GM19324 (cell line): ENCODE data around the gene PSMD11.
A peak's percentile ranks its signal among the peaks of the same experiment; 100 is the strongest.
"Not testable (repeated sequence)": the region's sequence is repeated elsewhere in the genome, so short reads cannot be mapped to it uniquely, and the experiment has no call there.

Experiments
- ATAC-seq: cut with Tn5 transposase; IDR thresholded peaks from one replicate; pipeline ENCODE4 v1.9.1; 2021; ENCODE audit warnings: mild to moderate bottlenecking, moderate library complexity; ENCODE audit not compliant: unreplicated experiment, low FRiP score

The PSMD11 gene

DNA sequence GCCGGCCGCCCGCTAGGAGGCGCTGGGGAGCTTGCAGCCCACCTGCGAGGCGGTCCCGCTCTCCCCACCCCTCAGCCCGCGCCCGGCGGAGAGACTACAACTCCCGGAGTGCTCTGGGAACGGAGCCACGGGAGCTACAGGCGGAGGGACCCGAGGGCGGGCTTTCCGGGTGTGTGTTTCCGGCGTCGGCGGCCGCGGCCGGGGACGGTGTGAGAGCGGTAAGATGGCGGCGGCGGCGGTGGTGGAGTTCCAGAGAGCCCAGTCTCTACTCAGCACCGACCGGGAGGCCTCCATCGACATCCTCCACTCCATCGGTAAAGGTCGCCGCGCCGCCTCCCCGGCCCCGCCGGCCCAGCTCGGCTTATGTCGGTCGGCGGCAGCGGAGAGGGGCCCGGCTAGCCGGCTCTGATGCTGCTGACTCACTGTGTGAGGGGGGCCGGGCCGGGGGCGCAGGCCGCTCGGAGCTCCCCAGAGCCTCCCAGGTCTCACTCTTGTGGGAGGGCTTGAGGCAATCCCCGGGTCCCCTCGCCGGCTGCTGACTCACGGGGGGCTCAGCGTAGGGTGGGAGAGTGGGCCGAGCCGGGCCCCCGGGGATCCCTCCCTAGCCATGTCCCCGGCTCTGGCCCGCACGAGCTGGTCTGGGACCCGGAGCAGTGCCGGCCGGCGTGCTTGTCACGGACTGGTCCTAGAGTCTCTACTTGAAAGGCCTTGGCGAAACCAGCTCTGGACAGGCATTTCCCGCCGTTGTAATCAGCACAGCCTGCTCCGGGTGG is at the start of gene PSMD11:
Gene PSMD11 (plus strand): TSS at position 210 of the 773 bp plus-strand sequence. CDS start 14 bp downstream, at position 224.
- ATAC-seq: peak; percentile 94

DNA sequence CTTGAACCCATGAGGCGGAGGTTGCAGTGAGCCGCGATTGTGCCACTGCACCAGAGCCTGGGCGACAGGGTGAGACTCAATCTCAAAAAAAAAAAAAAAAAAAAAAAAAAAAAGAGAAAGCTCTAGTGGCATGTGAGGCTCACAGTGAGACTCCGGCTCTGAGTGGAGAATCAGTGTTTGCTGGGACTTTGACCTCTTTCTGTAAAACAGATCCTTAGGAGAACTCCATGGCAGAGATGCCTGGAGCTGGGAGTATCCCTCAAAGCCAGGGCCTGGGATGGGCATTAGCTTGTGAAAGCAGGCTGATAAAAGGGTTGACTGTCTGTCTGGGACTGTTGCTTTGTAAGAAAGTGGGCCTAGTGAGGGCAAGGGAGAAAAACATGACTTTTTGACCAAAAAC is 48.0 kb upstream of the PSMD11 start:
- ATAC-seq: no peak

DNA sequence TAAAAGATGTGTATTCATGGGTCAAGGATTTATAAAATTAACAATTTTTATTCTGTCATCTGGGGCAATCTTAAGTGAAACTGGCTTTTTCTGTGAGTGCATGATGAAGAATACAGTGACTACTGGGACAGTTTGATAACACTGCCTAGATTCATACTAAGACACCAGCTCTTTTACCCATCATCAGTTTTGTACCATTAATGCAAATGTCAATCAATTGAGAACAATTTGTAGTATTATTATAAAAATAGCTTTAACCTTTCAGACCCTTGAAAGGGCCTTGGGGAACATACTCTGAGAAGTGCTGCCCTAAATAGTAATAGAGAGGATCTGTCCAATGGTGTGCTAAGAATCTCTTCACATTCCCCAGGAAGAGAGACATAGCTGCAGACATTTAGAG is 45.4 kb upstream of the PSMD11 start:
- no peak for ATAC-seq

DNA sequence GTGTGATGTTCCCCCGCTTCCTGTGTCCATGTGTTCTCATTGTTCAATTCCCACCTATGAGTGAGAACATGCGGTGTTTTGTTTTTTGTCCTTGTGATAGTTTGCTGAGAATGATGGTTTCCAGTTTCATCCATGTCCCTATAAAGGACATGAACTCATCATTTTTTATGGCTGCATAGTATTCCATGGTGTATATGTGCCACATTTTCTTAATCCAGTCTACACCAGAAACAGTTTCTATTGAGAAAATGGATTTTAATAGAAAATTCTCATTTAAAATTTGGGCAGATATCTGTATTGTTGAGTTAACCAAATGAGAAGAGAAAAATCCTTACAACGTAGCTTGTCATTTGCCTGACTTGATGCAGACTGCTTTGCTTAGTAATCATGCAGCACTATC is 34.2 kb upstream of the PSMD11 start:
- not testable (repeated sequence) for ATAC-seq

DNA sequence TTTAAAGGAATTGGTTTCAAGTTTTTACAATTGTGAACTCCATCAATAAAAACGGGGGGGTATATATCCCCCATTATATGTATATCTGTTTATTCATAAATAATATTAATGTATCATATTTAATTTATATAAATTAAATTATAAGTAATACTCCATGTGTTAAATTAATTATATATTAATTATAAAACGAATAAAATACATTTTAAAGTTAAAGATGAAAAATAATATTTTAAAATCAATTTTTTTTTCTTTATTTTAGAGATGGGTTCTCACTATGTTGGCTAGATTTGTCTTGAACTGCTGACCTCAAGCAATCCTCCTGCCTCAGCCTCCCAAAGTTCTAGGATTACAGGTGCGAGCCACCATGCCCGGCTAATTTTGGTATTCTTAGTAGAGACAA is 17.4 kb upstream of the PSMD11 start:
- ATAC-seq: no peak

DNA sequence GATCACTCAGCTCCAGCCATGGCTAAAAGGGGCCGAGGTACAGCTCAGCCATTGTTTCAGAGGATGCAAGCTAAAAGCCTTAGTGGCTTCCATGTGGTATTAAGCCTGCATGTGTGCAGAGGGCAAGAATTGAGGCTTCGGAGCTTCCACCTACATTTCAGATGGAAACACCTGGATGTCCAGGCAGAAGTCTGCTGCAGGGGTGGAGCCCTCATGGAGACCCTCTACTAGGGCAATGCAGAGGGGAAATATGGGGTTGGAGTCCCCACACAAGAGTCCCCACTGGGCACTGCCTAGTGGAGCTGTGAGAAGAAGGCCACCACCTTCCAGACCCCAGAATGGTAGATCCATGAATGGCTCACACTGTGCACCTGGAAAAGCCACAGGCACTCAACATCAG is 14.7 kb upstream of the PSMD11 start:
- ATAC-seq: no peak

DNA sequence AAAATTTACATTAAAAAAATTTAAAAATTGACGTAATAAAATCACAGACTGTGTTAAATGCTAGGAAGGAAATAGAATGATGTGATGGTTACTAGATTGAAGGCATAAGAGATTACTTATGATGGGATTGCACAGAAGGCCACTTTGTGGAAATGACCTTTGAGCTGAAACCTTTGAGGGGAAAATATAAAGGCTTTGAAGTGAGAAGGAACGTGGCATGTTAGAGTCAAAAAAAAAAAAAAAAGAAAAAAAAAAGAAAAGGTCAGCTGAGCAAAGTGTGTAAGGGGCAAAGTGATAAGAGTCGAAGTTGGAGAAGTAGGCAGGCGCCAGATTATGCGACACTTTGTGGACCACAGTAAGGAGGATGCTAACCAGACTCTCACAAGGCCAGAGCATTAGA is 3.6 kb upstream of the PSMD11 start:
- ATAC-seq: no peak

DNA sequence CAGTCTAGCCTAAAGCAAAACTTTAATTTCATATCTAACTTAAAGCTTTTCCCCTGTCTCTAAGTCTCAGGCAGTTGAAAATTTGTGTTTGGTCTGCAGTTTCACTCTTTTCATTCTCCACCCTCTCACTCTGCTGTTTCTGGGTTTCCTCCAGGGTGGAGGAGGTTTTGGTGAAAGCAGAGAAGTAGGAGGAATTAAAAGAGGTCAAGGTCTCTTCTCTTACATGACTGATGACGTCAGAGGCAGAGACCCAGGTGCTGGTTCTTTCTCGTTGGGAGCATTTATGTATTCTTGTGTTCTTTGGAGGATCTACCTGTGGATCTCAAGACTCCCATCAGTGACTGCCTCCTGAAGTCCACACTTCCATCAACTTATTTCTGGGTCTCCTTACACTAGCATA is 2.4 kb upstream of the PSMD11 start:
- ATAC-seq: no peak

DNA sequence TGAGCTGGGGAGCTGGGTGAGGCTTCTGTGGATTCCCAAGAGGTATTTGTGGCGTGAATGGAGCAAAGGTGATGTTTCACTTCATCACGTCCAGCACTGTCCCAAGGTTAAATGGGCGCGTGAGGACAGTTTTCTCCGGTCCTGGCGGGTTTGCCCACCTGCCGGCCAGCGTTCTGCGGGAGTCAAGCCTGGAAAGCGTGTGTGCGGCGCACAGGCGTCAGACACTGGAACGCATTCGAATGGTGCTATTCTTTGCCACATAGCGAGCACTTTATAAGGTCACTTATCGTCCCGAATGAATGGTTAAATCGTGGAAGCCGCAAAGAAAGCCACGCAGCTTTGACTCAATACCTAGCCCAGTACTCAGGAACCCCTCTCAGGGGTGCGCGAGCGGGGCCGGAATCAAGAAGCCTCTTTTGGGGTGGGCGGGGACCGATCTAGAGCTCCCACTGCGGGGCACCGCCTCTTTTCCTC is 446 bp upstream of the PSMD11 start:
- ATAC-seq: no peak

DNA sequence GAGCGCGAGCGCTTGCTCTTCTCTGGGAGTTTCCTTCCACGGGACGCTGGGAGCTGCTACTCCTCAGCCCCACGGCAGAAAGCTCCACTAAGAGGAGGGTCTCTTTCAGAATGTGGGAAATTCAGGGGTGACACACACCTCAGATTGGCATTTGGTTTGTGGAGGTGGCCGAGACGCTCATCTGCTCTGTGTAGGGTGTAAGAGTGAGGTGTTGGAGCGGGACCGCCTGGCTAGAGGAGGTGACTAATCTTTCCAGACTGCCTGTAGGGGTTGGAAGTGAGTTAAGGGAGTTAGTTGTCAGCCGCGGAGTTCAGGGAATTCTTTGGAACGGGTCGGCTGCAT is 735 bp downstream of the PSMD11 start:
- ATAC-seq: peak; percentile 5

DNA sequence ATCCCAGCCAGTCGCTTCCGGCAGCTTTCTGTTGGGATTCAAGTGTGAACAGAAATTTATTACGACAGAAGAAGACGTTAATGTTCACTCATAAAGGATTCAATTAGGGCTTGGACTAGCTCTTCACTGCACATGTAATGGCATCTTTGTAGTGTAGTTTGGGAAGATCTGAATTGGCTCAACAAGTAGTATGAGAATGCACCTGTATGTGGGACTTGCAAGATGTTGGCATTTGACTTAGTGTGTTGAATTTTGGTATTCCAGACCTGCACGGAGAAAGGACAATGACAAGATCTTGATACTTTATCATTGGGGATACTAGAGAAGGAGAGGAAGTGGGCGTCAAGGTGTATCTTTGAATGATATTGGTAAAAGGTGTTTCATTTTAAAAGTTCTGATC is 1.2 kb downstream of the PSMD11 start:
- no peak for ATAC-seq

DNA sequence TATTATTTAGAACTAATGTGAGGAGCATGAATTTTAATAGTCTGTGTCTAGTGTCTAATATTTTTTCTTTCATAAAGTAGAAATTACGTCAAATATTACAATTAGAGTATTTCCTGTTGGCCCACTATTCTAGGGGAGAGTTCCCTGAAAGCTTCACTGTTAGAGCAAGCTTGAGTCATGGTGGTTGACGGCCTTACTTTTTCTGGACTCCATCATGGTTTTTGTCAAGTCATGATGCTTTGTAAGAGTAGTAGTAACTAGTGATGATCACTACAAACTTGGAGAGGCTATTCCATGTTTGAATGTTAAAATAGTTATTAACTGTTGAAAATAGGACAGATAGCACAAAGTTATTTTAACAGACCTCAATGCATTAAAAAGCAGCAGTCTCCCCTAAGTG is 1.7 kb downstream of the PSMD11 start:
- ATAC-seq: no peak

DNA sequence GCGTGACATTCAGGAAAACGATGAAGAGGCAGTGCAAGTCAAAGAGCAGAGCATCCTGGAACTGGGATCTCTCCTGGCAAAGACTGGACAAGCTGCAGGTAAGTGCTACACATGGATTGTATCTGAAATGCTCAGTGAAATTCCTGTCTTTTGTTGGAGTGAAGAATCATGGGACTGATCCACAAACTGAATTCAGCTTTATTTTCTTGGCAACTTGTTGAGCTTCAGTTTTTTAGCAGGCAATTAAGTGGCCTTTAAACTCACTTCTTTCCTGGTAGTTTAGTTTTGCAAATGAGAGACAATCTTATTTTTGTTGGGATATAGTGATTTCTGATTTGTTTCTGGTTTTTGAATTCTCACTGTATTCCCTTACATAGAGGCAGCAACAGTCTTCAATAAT is 2.6 kb downstream of the PSMD11 start:
- no peak for ATAC-seq

DNA sequence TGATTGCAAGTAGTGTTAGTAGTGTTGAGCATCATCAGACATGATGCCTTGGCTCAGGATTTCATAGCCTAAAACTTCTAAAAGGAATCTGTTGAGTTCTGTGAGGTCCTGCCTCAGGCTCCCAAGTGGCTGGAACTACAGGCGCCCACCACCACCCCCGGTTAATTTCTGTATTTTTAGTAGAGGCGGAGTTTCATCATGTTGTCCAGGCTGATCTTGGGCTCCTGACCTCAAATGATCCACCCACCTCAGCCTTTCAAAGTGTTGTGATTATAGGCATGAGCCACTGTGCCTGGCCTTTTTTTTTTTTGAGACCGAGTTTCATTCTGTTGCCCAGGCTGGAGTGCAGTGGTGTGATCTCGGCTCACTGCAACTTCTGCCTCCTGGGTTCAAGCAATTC is 5.7 kb downstream of the PSMD11 start:
- no peak for ATAC-seq

DNA sequence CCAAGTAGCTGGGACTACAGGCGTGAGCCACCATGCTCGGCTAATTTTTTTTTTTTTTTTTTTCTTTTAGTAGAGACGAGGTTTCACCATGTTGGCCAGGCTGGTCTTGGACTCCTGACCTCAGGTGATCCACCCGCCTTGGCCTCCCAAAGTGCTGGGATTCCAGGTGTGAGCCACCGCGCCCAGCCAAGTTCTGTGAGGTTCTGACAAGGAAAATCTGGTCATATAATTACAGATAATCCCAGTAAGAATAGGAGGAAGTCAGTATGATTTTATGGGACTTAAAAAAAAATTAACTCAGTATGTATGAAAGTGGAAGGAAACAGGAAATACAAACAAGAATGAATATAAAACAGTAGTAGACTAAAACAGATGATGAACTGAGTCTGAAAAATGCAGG is 6.1 kb downstream of the PSMD11 start:
- ATAC-seq: not testable (repeated sequence)

DNA sequence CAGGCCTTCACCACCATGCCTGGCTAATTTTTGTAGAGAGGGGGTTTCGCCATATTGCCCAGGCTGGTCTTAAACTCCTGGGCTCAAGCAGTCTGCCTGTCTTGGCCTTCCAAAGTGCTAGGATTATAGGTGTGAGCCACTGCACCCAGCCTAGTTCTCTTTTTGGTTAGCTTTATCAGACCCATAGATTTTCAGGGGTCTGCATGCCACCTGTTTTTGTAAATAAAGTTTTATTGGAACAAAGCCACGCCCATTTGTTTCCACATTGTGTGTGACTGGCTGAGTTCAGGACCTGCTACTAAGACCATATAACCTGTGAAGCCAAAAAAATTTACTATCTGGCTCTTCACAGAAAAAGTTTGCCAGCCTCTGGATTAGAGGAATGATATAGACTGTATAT is 7.6 kb downstream of the PSMD11 start:
- no peak for ATAC-seq

DNA sequence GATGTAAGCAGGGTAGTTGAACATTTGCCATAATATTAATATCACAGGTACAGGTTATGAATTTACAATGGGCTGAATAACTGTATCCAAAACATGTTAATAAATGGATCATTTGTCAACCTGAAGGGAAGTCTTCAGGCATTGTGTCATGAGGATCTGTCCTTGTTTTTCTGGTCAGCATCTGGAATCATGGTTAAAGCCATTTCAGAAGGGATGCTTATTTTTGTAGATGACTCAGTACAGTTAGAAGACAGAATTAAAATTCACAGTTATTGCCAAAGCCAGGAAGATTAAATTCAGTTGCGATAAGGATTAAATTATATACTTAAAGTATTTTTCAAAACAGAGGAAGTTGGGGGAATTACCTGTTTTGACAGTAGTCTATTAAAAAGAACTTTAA is 8.0 kb downstream of the PSMD11 start:
- no peak for ATAC-seq

DNA sequence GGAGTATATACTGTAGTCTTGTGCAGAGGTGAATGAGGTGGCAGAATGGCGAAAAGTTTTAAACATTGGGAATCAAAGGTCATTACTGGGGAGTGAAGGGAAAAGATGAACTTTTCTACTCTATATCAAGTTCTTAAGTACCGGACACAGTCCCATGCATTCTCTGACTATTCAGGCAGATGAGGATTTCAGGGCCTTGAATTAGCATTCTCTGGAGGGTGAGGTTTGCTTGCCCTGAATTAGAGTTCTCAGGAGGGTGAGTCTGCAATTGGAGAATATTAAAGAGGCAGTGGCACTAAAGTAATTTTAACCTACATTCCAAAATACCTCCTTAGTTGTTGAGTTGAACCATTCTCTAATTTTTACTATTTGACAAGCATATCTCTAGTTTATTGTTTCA is 9.1 kb downstream of the PSMD11 start:
- ATAC-seq: no peak

DNA sequence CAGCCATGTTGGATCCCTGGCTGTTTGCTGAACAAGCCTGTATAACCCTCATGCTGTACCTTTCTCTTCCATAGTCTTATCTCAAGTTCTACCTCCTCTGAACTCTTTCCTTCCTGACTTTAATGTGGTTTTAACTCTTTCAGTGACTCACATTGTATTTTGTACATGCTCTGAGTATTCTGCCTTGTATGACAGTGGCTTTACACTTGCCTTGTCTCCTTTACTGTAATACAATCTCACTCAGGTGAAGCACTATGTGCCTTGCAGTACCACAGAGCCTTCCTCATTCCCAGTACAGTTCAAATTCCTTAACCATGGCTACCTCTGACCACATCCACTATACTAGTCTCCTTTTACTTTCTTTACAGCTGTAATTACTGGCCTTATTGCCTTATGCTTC is 14.1 kb downstream of the PSMD11 start:
- no peak for ATAC-seq

DNA sequence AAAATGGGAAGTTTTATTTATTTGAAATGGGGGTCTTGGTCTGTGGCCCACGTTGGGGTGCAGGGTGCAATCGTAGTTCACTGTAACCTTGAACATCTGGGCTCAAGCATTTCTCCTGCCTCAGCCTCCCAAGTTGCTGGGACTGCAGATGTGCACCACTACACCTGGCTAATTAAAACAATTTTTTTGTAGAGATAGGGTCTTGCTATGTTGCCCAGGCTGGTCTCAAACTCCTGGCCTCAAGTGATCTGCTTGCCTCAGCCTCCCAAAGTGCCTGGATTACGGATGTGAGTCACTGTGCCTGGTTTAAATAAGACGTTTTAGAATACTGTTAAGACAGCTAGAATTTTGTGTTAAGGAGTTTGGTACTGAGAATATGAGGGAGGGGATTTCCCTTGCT is 15.7 kb downstream of the PSMD11 start:
- no peak for ATAC-seq

DNA sequence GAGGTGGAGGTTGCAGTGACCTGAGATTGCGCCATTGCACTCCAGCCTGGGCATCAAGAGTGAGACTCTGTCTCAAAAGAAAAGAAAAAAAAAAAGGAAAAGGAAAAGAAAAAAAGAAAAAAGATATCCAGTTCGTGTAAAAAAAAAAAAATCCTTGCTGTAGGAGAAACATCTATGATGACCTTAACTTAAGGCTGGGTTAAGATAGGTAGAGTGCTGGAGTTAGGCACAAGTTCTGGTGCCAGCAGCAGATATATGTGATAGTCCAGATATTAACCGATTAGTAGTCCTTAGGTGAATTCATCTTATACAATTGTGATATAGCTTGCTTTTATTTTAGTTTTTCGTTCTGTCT is 17.2 kb downstream of the PSMD11 start:
- ATAC-seq: no peak

DNA sequence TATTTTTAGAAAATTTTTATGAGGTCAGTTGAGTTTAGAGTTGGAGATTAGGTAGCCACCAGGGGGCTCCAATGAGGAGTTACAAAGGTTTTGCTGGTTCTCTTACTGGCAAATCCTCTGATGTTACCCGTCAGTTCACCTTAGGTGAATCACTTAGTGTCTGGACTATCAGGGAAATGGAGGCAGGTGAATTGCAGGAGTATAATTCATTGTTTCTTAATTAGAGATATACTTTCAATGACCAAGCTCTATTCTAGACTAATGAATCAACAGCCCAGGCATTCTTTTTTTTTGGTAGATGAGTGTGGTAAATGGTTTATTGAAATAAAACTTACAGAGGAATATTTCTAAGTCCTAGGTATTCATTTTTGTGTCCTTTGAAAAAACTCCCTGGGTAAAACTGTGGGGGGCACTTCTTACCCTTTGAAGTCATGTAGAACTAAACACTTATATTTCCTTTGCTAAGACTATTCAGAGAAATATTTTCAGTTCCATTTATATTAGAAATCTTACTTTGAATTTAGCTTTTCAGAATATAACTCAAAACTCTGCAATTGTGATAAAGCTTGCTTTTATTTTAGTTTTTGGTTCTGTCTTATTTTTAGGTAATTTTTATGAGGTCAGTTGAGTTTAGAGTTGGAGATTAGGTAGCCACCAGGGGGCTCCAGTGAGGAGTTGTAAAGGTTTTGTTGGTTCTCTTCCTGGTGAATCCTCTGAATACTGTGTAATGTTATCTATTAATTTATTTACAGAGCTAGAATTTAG is 17.7 kb downstream of the PSMD11 start:
- no peak for ATAC-seq
